TTC549 (cell line): ENCODE measurements around the gene MCF2L2.
"Not testable (repeated sequence)": the region's sequence is repeated elsewhere in the genome, so short reads cannot be mapped to it uniquely, and the experiment has no call there.

Experiments used
- FAIRE-seq: peaks from 2 replicates; lab custom pipeline; 2012; peaks lifted over from hg19 to GRCh38; lab: Jason Lieb, UNC

Gene MCF2L2

GRCh38 chr3:183198939-183199338, 229.5 kb downstream of the MCF2L2 start:
- no peak for FAIRE-seq

- FAIRE-seq: no peak
These were observed 230.7 kb downstream of the MCF2L2 start for GRCh38 chr3:183197734-183198133.

GRCh38 chr3:183195266-183195665, 233.2 kb downstream of the MCF2L2 start:
- FAIRE-seq: no peak

- no peak for FAIRE-seq
These were observed 234.4 kb downstream of the MCF2L2 start for GRCh38 chr3:183193762-183194689.

- no peak for FAIRE-seq
These were observed 235.6 kb downstream of the MCF2L2 start for GRCh38 chr3:183192650-183193300.

GRCh38 chr3:183189641-183190040, 238.8 kb downstream of the MCF2L2 start:
- FAIRE-seq: no peak

GRCh38 chr3:183188895-183189462, 239.4 kb downstream of the MCF2L2 start:
- no peak for FAIRE-seq

- no peak for FAIRE-seq
These were observed 242.7 kb downstream of the MCF2L2 start for GRCh38 chr3:183185696-183186095.

GRCh38 chr3:183182732-183183610, 245.4 kb downstream of the MCF2L2 start:
- FAIRE-seq: no peak

GRCh38 chr3:183182073-183182472, 246.3 kb downstream of the MCF2L2 start:
- FAIRE-seq: no peak

GRCh38 chr3:183181606-183182005, 246.8 kb downstream of the MCF2L2 start:
- FAIRE-seq: no peak

- no peak for FAIRE-seq
These were observed 247.6 kb downstream of the MCF2L2 start for GRCh38 chr3:183180784-183181295.

GRCh38 chr3:183180110-183180783, 248.2 kb downstream of the MCF2L2 start:
- FAIRE-seq: no peak

GRCh38 chr3:183179550-183179908, 248.9 kb downstream of the MCF2L2 start:
- not testable (repeated sequence) for FAIRE-seq

GRCh38 chr3:183178833-183179549, 249.4 kb downstream of the MCF2L2 start:
- FAIRE-seq: no peak

GRCh38 chr3:183178512-183178832, 249.9 kb downstream of the MCF2L2 start:
- FAIRE-seq: no peak

- FAIRE-seq: no peak
These were observed 256.3 kb downstream of the MCF2L2 start for GRCh38 chr3:183172051-183172639.

GRCh38 chr3:183167975-183168374, 260.4 kb downstream of the MCF2L2 start:
- not testable (repeated sequence) for FAIRE-seq

- FAIRE-seq: no peak
These were observed 264.9 kb downstream of the MCF2L2 start for GRCh38 chr3:183163563-183163962.

GRCh38 chr3:183161552-183162336, 266.7 kb downstream of the MCF2L2 start:
- FAIRE-seq: no peak
